Activated CD4-positive, alpha-beta memory T cell treated with anti-CD3 and anti-CD28 coated beads, Interleukin-2, amount 10 ng/mL, durations not matched to agents 7 days and 5 days (primary cell): ENCODE results near the gene TMEM170A. TPM values are rescaled to one million over a fixed set of nuclear protein-coding genes. Genes with fewer than 3 reads are reported as not detected.
A peak's percentile ranks its signal among the peaks of the same experiment; 100 is the strongest.
"Not testable (repeated sequence)": the region's sequence is repeated elsewhere in the genome, so short reads cannot be mapped to it uniquely, and the experiment has no call there.

Experiments used
- CTCF ChIA-PET: fragments of 350-600 bp; sonication (Branson Sonifier 250); formaldehyde crosslinking; loops from one replicate; lab custom pipeline; 2021; ENCODE audit warnings: antibody characterized with exemption, inconsistent platforms; lab: Charles Lee
- POLR2A ChIA-PET: fragments of 350-600 bp; sonication (Branson Sonifier 250); formaldehyde crosslinking; loops from one replicate; lab custom pipeline; 2021; ENCODE audit warnings: antibody characterized with exemption; lab: Charles Lee
- DNase-seq: peaks from one replicate; pipeline ENCODE4 v3.0.0-alpha.2; 2020
- H3K27ac Mint-ChIP-seq: one replicate; pipeline ENCODE4 v1.8.0; 2021; ENCODE audit warnings: mild to moderate bottlenecking, mixed read lengths
- H3K27me3 Mint-ChIP-seq: one replicate; pipeline ENCODE4 v1.8.0; 2021; ENCODE audit warnings: mixed read lengths
- H3K36me3 Mint-ChIP-seq: one replicate; pipeline ENCODE4 v1.8.0; 2021; ENCODE audit warnings: low read depth, mixed read lengths
- H3K4me1 Mint-ChIP-seq: one replicate; pipeline ENCODE4 v1.8.0; 2021; ENCODE audit warnings: mixed read lengths
- H3K4me3 Mint-ChIP-seq: one replicate; pipeline ENCODE4 v1.8.0; 2021; ENCODE audit warnings: mild to moderate bottlenecking, mixed read lengths
- H3K9me3 Mint-ChIP-seq: one replicate; pipeline ENCODE4 v1.8.0; 2021; ENCODE audit warnings: mixed read lengths
- total RNA-seq, 2 experiments: library from RNA; stranded (reverse); gene quantifications; one replicate each; pipeline ENCODE4 v1.2.3, GENCODE V29; 2021

The TMEM170A gene
- total RNA-seq, 2 experiments from 2014 or later, result 30.8 to 33.9 TPM

- no peak overlapping the region for H3K4me3 Mint-ChIP-seq
- no peak for DNase-seq
- H3K27ac Mint-ChIP-seq, result no peak overlapping the region
- CTCF ChIA-PET, result interaction anchor here (0.6 to 1.6 kb wide), 3 partner anchors 8 to 275 kb away, joined by 3 to 6 read pairs (median 3); partner anchors contain the start of gene TMEM170A
- H3K27me3 Mint-ChIP-seq, result peaks cover 5% of the 10 kb centered on the region
- POLR2A ChIA-PET, result no interaction called here
- H3K4me1 Mint-ChIP-seq, result no peaks in the 10 kb centered on the region
- no peaks in the 10 kb centered on the region for H3K36me3 Mint-ChIP-seq
- no peaks in the 10 kb centered on the region for H3K9me3 Mint-ChIP-seq
Measured at GRCh38 chr16:75476817-75477216, 12.3 kb upstream of the TMEM170A start.

- DNase-seq, result no peak
- Mint-ChIP-seq H3K4me1 (no peaks in the 10 kb centered on the region), H3K27me3 (peaks cover 5% of the 10 kb centered on the region), H3K4me3 (no peak overlapping the region), H3K36me3 (no peaks in the 10 kb centered on the region), H3K9me3 (no peaks in the 10 kb centered on the region), H3K27ac (no peak overlapping the region)
- ChIA-PET POLR2A (no interaction called here), CTCF (interaction anchor here (2.4 kb wide), 1 partner anchor 10 kb away, joined by 6 read pairs; the partner anchor contains the start of gene TMEM170A)
Measured at GRCh38 chr16:75475420-75475847, 10.9 kb upstream of the TMEM170A start.

GRCh38 chr16:75472908-75473877, 8.7 kb upstream of the TMEM170A start:
- H3K9me3 Mint-ChIP-seq, result no peaks in the 10 kb centered on the region
- POLR2A ChIA-PET, result interaction anchor here (1.2 kb wide), 1 partner anchor 9 kb away, joined by 3 read pairs; the partner anchor contains the start of gene TMEM170A
- CTCF ChIA-PET, result interaction anchor here (1.0 to 2.6 kb wide), 9 partner anchors 8 to 293 kb away, joined by 3 to 10 read pairs (median 4); partner anchors contain the start of genes ADAT1 and TMEM170A
- no peak for DNase-seq
- H3K27me3 Mint-ChIP-seq, result peaks cover 5% of the 10 kb centered on the region
- H3K4me1 Mint-ChIP-seq, result no peaks in the 10 kb centered on the region
- H3K4me3 Mint-ChIP-seq, result no peak overlapping the region
- H3K27ac Mint-ChIP-seq, result no peak overlapping the region
- no peaks in the 10 kb centered on the region for H3K36me3 Mint-ChIP-seq

- Mint-ChIP-seq H3K27ac (no peak overlapping the region), H3K4me1 (no peaks in the 10 kb centered on the region), H3K36me3 (no peaks in the 10 kb centered on the region), H3K27me3 (no peaks in the 10 kb centered on the region), H3K9me3 (no peaks in the 10 kb centered on the region), H3K4me3 (no peak overlapping the region)
- DNase-seq, result peak; percentile 45
- ChIA-PET POLR2A (no interaction called here), CTCF (interaction anchor here (0.6 to 3.0 kb wide), 12 partner anchors 9 to 294 kb away, joined by 3 to 13 read pairs (median 4); partner anchors contain the start of gene ADAT1)
Measured at GRCh38 chr16:75471723-75472633, 7.5 kb upstream of the TMEM170A start.

- Mint-ChIP-seq H3K9me3 (no peaks in the 10 kb centered on the region), H3K4me1 (peaks cover 23% of the 10 kb centered on the region), H3K4me3 (no peak overlapping the region), H3K27ac (no peak overlapping the region), H3K27me3 (no peaks in the 10 kb centered on the region), H3K36me3 (peaks cover 6% of the 10 kb centered on the region)
- POLR2A ChIA-PET, result interaction anchor here (0.7 kb wide), 1 partner anchor 33 kb away, joined by 3 read pairs; the partner anchor contains the start of gene CFDP1
- CTCF ChIA-PET, result interaction anchor here (0.6 to 2.0 kb wide), 4 partner anchors 33 to 267 kb away, joined by 4 to 11 read pairs (median 5); partner anchors contain the start of gene CFDP1
- no peak for DNase-seq
Measured at GRCh38 chr16:75466760-75467159, 2.3 kb upstream of the TMEM170A start.

GRCh38 chr16:75463389-75464121, 934 bp downstream of the TMEM170A start:
- CTCF ChIA-PET, result interaction anchor here (0.7 to 3.5 kb wide), 10 partner anchors 9 to 389 kb away, joined by 3 to 50 read pairs (median 4); partner anchors contain the start of genes CFDP1, KARS1 and TERF2IP
- H3K36me3 Mint-ChIP-seq, result peaks cover 16% of the 10 kb centered on the region
- peaks cover 42% of the 10 kb centered on the region for H3K4me1 Mint-ChIP-seq
- H3K27me3 Mint-ChIP-seq, H3K9me3 Mint-ChIP-seq: not testable (repeated sequence)
- H3K27ac Mint-ChIP-seq, result peak overlapping the region; percentile 92
- peak; percentile 43 for DNase-seq
- POLR2A ChIA-PET, result interaction anchor here (0.6 to 3.5 kb wide), 12 partner anchors 8 to 1166 kb away, joined by 3 to 28 read pairs (median 4); partner anchors contain the start of genes ADAT1, CFDP1, GABARAPL2 and KARS1
- H3K4me3 Mint-ChIP-seq, result peak overlapping the region; percentile 90

GRCh38 chr16:75462806-75463205, 1.7 kb downstream of the TMEM170A start:
- Mint-ChIP-seq H3K4me3 (peak overlapping the region; percentile 90), H3K36me3 (peaks cover 18% of the 10 kb centered on the region), H3K9me3 (no peaks in the 10 kb centered on the region), H3K4me1 (peaks cover 42% of the 10 kb centered on the region), H3K27me3 (no peaks in the 10 kb centered on the region), H3K27ac (peak overlapping the region; percentile 92)
- DNase-seq, result no peak
- POLR2A ChIA-PET, result interaction anchor here (3.5 kb wide), 1 partner anchor 29 kb away, joined by 28 read pairs; the partner anchor contains the start of gene CFDP1
- CTCF ChIA-PET, result interaction anchor here (0.8 to 3.5 kb wide), 2 partner anchors 10 to 29 kb away, joined by 3 to 50 read pairs; partner anchors contain the start of gene CFDP1

- peaks cover 18% of the 10 kb centered on the region for H3K36me3 Mint-ChIP-seq
- no peaks in the 10 kb centered on the region for H3K27me3 Mint-ChIP-seq
- peaks cover 46% of the 10 kb centered on the region for H3K4me1 Mint-ChIP-seq
- H3K9me3 Mint-ChIP-seq, result no peaks in the 10 kb centered on the region
- DNase-seq, result no peak
- POLR2A ChIA-PET, result no interaction called here
- H3K27ac Mint-ChIP-seq, result no peak overlapping the region
- no peak overlapping the region for H3K4me3 Mint-ChIP-seq
- CTCF ChIA-PET, result no interaction called here
Measured at GRCh38 chr16:75461575-75461974, 2.9 kb downstream of the TMEM170A start.

- no peak overlapping the region for H3K27ac Mint-ChIP-seq
- H3K9me3 Mint-ChIP-seq, result no peaks in the 10 kb centered on the region
- no peak overlapping the region for H3K4me3 Mint-ChIP-seq
- H3K36me3 Mint-ChIP-seq, result peaks cover 18% of the 10 kb centered on the region
- H3K27me3 Mint-ChIP-seq, result no peaks in the 10 kb centered on the region
- POLR2A ChIA-PET, result interaction anchor here (1.2 kb wide), 1 partner anchor 27 kb away, joined by 5 read pairs; the partner anchor contains the start of gene CFDP1
- CTCF ChIA-PET, result no interaction called here
- DNase-seq, result no peak
- peaks cover 46% of the 10 kb centered on the region for H3K4me1 Mint-ChIP-seq
Measured at GRCh38 chr16:75460446-75460845, 4.0 kb downstream of the TMEM170A start.

GRCh38 chr16:75459691-75460090, 4.8 kb downstream of the TMEM170A start:
- H3K27me3 Mint-ChIP-seq, result no peaks in the 10 kb centered on the region
- POLR2A ChIA-PET, result interaction anchor here (1.2 kb wide), 1 partner anchor 26 kb away, joined by 5 read pairs; the partner anchor contains the start of gene CFDP1
- no peak overlapping the region for H3K27ac Mint-ChIP-seq
- H3K4me1 Mint-ChIP-seq, result peaks cover 43% of the 10 kb centered on the region
- CTCF ChIA-PET, result no interaction called here
- no peaks in the 10 kb centered on the region for H3K9me3 Mint-ChIP-seq
- peaks cover 18% of the 10 kb centered on the region for H3K36me3 Mint-ChIP-seq
- DNase-seq, result no peak
- no peak overlapping the region for H3K4me3 Mint-ChIP-seq

- no peak for DNase-seq
- POLR2A ChIA-PET, result no interaction called here
- CTCF ChIA-PET, result no interaction called here
- Mint-ChIP-seq H3K36me3 (peaks cover 15% of the 10 kb centered on the region), H3K4me1 (peaks cover 40% of the 10 kb centered on the region), H3K27ac (no peak overlapping the region), H3K27me3 (no peaks in the 10 kb centered on the region), H3K9me3 (no peaks in the 10 kb centered on the region), H3K4me3 (no peak overlapping the region)
Measured at GRCh38 chr16:75458439-75458838, 6.0 kb downstream of the TMEM170A start.
